ENCODE measurements around the gene SLC25A26. TPM values are rescaled to one million over a fixed set of nuclear protein-coding genes. Genes with fewer than 3 reads are reported as not detected.

The SLC25A26 gene
- total RNA-seq, 4 donors from 2014 or later = 8.5 to 26.3 (median 16.7) TPM

- TF ChIP-seq CTCF (IDR thresholded peaks at IDR 0.05) = no peak
- no peak for TF ChIP-seq POLR2A (IDR thresholded peaks at IDR 0.05)
- Histone ChIP-seq H3K9me3 (no peaks in the 10 kb centered on the region), H3K4me3 (no peak overlapping the region), H3K36me3 (no peaks in the 10 kb centered on the region), H3K4me1 (no peaks in the 10 kb centered on the region), H3K27me3 (no peaks in the 10 kb centered on the region), H3K27ac (no peak overlapping the region)
- intact Hi-C loops (cut with DNase I) = no loop called here
- WGBS, 2 donors = 82 to 95% methylated on average over 3 of the region's 3 CpGs
- no peak for DNase-seq
These were observed 134.6 kb downstream of the SLC25A26 start for GRCh38 chr3:66355394-66355793.

GRCh38 chr3:66355997-66356396 is 135.2 kb downstream of the SLC25A26 start:
- H3K9me3 ChIP-seq = no peaks in the 10 kb centered on the region
- H3K4me3 ChIP-seq = no peak overlapping the region
- intact Hi-C loops (cut with DNase I) = no loop called here
- WGBS, 2 donors = 89 to 100% methylated on average over 1 of the region's 1 CpG
- H3K36me3 ChIP-seq = no peaks in the 10 kb centered on the region
- H3K4me1 ChIP-seq = no peaks in the 10 kb centered on the region
- DNase-seq = no peak
- no peak for TF ChIP-seq POLR2A (IDR thresholded peaks at IDR 0.05)
- no peak for TF ChIP-seq CTCF (IDR thresholded peaks at IDR 0.05)
- H3K27ac ChIP-seq = no peak overlapping the region
- no peaks in the 10 kb centered on the region for H3K27me3 ChIP-seq

- intact Hi-C loops (cut with DNase I) = no loop called here
These were observed 140.6 kb downstream of the SLC25A26 start for GRCh38 chr3:66361356-66361755.

GRCh38 chr3:66362541-66362941 is 141.7 kb downstream of the SLC25A26 start:
- intact Hi-C loops (cut with DNase I) = no loop called here
- WGBS, 2 donors = 72 to 81% methylated on average over 3 of the region's 3 CpGs
- TF ChIP-seq CTCF (IDR thresholded peaks at IDR 0.05) (no peak), POLR2A (IDR thresholded peaks at IDR 0.05) (no peak)

More at GRCh38 chr3:66361356-66361755, 140.6 kb downstream of the SLC25A26 start:
- H3K4me1 ChIP-seq = no peaks in the 10 kb centered on the region
- 89 to 90% methylated on average over 5 of the region's 5 CpGs for WGBS, 2 donors
- no peaks in the 10 kb centered on the region for H3K36me3 ChIP-seq
- no peak for DNase-seq
- H3K27ac ChIP-seq = no peak overlapping the region
- H3K9me3 ChIP-seq = no peaks in the 10 kb centered on the region
- H3K4me3 ChIP-seq = no peak overlapping the region
- no peak for TF ChIP-seq POLR2A (IDR thresholded peaks at IDR 0.05)
- TF ChIP-seq CTCF (IDR thresholded peaks at IDR 0.05) = no peak
- H3K27me3 ChIP-seq = no peaks in the 10 kb centered on the region

GRCh38 chr3:66363148-66363547 is 142.3 kb downstream of the SLC25A26 start:
- Histone ChIP-seq H3K4me3 (no peak overlapping the region), H3K27ac (no peak overlapping the region), H3K4me1 (no peaks in the 10 kb centered on the region), H3K9me3 (no peaks in the 10 kb centered on the region), H3K27me3 (no peaks in the 10 kb centered on the region), H3K36me3 (no peaks in the 10 kb centered on the region)
- intact Hi-C loops (cut with DNase I) = no loop called here
- TF ChIP-seq CTCF (IDR thresholded peaks at IDR 0.05) (no peak), POLR2A (IDR thresholded peaks at IDR 0.05) (no peak)
- DNase-seq = no peak
- WGBS, 2 donors = 86 to 94% methylated on average over 6 of the region's 6 CpGs

More at GRCh38 chr3:66362541-66362941, 141.7 kb downstream of the SLC25A26 start:
- Histone ChIP-seq H3K9me3 (no peaks in the 10 kb centered on the region), H3K36me3 (no peaks in the 10 kb centered on the region), H3K4me3 (no peak overlapping the region), H3K4me1 (no peaks in the 10 kb centered on the region), H3K27me3 (no peaks in the 10 kb centered on the region), H3K27ac (no peak overlapping the region)
- no peak for DNase-seq
